ENCODE results near the gene CLDN5.

DNA sequence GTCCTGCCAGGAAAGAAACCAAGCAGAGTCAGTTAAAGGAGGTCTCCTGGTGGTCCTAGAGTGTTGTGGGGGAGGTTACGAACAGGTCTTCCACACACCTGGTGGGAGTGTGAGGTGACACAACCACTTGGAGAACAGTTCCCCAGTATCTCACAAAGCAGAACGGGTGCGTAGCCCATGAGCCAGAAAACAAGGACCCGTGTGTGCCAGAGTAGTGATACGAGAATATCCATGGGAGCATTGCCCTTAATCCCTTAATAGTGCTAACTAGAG lies 21.7 kb upstream of the CLDN5 start:
- TF ChIP-seq CTCF (conservative IDR thresholded peaks at IDR 0.05 in 1 of 2, IDR thresholded peaks at IDR 0.05 in 1 of 2; ENCODE audit: extremely low read depth in 1 of 2, insufficient read depth in 1 of 2, low read depth in 1 of 2, low read length in 2 of 2) (no peak), EZH2 (IDR thresholded peaks at IDR 0.05; ENCODE audit: borderline replicate concordance, low read length) (no peak)
